ENCODE data around the gene GDF11. TPM values are rescaled to one million over a fixed set of nuclear protein-coding genes. Genes with fewer than 3 reads are reported as not detected.

The GDF11 gene
- 7.9 and 10.4 TPM in 2 replicates for total RNA-seq

GRCh38 chr12:55742719-55743405 lies at the start of gene GDF11:
Gene GDF11 (plus strand): TSS chr12:55743122. CDS start chr12:55743317, 195 bp downstream.

GRCh38 chr12:55707841-55708694 lies 34.9 kb upstream of the GDF11 start, which contains the start of gene ITGA7:
Gene ITGA7 (minus strand): TSS chr12:55707904. CDS start chr12:55707682, 222 bp downstream.

GRCh38 chr12:55715833-55716581 lies 26.9 kb upstream of the GDF11 start, which contains the start of gene BLOC1S1:
Gene BLOC1S1 (plus strand): TSS chr12:55716046. CDS start chr12:55716052, 6 bp downstream.

GRCh38 chr12:55720071-55720564 lies 22.8 kb upstream of the GDF11 start, which contains the start of gene RDH5:
Gene RDH5 (plus strand): TSS chr12:55720393. CDS start chr12:55721185, 792 bp downstream.

GRCh38 chr12:55728939-55729818 lies 13.7 kb upstream of the GDF11 start, which contains the start of gene CD63:
Gene CD63 (minus strand): TSS chr12:55729009. CDS start chr12:55728341, 668 bp downstream.

Other genes starting within 250 kb of the GDF11 start
- gene OR6C4, start 193.5 kb upstream of the GDF11 start, total RNA-seq: not detected in 2 replicates
- gene OR2AP1, start 170.7 kb upstream of the GDF11 start, total RNA-seq: not detected in 2 replicates
- not detected in 2 replicates for gene OR10P1, start 106.2 kb upstream of the GDF11 start, total RNA-seq
- gene ITGA7, start 35.2 kb upstream of the GDF11 start, total RNA-seq: 15.5 and 18.5 TPM in 2 replicates
- gene BLOC1S1, start 27.1 kb upstream of the GDF11 start, total RNA-seq: 138 and 163 TPM in 2 replicates
- 3.1 and 8.1 TPM in 2 replicates for gene RDH5, start 22.7 kb upstream of the GDF11 start, total RNA-seq
- 1,149 and 1,628 TPM in 2 replicates for gene CD63, start 14.1 kb upstream of the GDF11 start, total RNA-seq
- 81.9 and 98.8 TPM in 2 replicates for gene SARNP, start 74.6 kb downstream of the GDF11 start, total RNA-seq
- 18.8 and 28.9 TPM in 2 replicates for gene ORMDL2, start 74.9 kb downstream of the GDF11 start, total RNA-seq
- gene DNAJC14, start 86.5 kb downstream of the GDF11 start, total RNA-seq: 32.1 and 38.2 TPM in 2 replicates
- 20.8 and 25.9 TPM in 2 replicates for gene MMP19, start 99.8 kb downstream of the GDF11 start, total RNA-seq
- gene PYM1, start 184.8 kb downstream of the GDF11 start, total RNA-seq: 29.2 and 38.9 TPM in 2 replicates
- 23.0 and 53.5 TPM in 2 replicates for gene DGKA, start 188.0 kb downstream of the GDF11 start, total RNA-seq
- gene PMEL, start 222.9 kb downstream of the GDF11 start, total RNA-seq: 0.47 TPM in 1 of 2 replicates, not detected in the other
- 10.5 and 17.5 TPM in 2 replicates for gene CDK2, start 223.7 kb downstream of the GDF11 start, total RNA-seq
- gene RAB5B, start 231.0 kb downstream of the GDF11 start, total RNA-seq: 60.8 and 74.7 TPM in 2 replicates

All from pericardium fibroblast (primary cell).